DND-41 (cell line): ENCODE data around the gene EFCC1.

Experiments
- CTCF ChIP-seq: IDR thresholded peaks from 2 replicates; pipeline ENCODE4 v1.5.1; 2012; ENCODE audit warnings: borderline replicate concordance, low read length, moderate library complexity, mild to moderate bottlenecking; ENCODE audit not compliant: poor library complexity, severe bottlenecking; ENCODE audit errors: extremely low read depth
- EZH2 ChIP-seq: IDR thresholded peaks from 3 replicates; pipeline ENCODE4 v1.6.1; 2012; ENCODE audit warnings: borderline replicate concordance, low read depth, mild to moderate bottlenecking, moderate library complexity, low read length, inconsistent platforms; ENCODE audit not compliant: severe bottlenecking

DNA sequence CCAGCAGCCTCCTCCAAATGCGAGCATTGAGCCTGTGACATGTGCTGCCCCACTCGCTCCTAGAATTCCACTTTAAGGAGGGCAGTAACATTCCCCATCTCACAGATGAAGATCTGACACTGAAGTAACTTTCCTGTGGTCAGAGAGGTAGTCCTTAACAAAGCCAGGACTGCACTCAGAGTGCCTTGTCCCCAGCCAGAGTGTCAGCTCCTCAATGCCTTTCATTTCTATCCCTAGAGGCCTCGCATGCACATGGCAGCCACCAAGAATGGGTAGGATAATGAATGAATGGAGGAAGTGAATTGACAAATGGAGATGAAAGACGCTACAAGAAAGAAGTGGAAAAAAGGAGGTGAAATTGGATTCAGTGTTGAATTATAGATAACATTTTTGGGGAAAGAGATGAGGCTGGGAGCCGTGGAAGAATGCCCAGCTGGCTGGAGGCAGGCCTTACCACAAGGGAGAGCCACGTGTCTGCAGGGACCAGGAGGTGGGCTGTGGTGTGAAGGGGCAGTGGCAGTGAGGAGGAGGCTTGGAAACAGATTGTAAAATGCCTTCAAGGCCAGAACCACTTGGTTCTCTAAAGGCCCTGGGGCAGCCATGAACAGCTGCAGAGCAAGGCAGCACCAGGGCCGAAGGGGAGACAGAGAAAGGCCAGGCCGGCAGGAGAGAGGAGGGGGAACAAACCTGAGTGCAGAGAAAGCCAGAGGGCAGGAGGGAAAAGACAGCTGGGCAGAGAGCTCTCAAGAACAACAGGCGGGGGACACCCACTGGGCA lies 17.6 kb upstream of the EFCC1 start:
- TF ChIP-seq CTCF (no peak), EZH2 (no peak)
